Breast epithelium (tissue), 3 donors: ENCODE results near the gene REEP6.

Experiments used
- POLR2AphosphoS5 ChIP-seq, 3 donors: sonication (generic); formaldehyde crosslinking; IDR thresholded peaks; one replicate each; pipeline ENCODE4 v1.6.1; 2017; ENCODE audit warnings: antibody characterized with exemption in 3 of 3
- TF ChIP-seq, protein P1 (sequence below), 3 donors: fragments of 450-650 bp; IDR thresholded peaks; one replicate each; pipeline ENCODE4 v1.5.1; 2016 to 2017; ENCODE audit warnings: antibody characterized with exemption in 3 of 3, mild to moderate bottlenecking in 3 of 3, moderate library complexity in 3 of 3

DNA sequence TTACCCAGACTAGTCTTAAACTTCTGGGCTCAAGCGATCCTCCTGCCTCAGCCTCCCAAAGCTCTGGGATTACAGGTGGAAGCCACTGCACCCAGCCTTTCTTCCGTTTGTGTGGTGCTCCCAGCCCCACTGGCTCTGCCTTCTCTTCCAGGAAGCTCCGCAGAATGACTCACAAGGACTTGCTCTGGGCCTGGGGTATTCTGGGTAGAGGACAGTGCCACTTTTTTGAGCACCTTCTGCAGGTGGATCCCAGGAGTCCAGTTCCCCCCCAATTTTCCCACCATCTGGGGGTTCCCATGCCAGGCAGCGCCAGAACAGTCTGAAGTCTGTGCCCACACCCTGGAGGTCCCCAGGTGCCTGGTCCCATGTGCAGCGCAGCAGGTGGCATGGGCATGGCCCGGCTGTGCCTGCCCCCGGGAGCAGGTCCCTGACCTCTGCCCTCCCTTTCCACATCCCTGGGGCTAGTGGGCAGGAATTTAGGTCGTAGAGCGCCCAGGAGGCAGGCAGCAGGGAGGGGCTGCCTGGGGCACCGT, 1.6 kb downstream of the REEP6 start:
- TF ChIP-seq, protein P1, sequence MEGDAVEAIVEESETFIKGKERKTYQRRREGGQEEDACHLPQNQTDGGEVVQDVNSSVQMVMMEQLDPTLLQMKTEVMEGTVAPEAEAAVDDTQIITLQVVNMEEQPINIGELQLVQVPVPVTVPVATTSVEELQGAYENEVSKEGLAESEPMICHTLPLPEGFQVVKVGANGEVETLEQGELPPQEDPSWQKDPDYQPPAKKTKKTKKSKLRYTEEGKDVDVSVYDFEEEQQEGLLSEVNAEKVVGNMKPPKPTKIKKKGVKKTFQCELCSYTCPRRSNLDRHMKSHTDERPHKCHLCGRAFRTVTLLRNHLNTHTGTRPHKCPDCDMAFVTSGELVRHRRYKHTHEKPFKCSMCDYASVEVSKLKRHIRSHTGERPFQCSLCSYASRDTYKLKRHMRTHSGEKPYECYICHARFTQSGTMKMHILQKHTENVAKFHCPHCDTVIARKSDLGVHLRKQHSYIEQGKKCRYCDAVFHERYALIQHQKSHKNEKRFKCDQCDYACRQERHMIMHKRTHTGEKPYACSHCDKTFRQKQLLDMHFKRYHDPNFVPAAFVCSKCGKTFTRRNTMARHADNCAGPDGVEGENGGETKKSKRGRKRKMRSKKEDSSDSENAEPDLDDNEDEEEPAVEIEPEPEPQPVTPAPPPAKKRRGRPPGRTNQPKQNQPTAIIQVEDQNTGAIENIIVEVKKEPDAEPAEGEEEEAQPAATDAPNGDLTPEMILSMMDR (IDR thresholded peaks at IDR 0.05): no peak
- no peak for TF ChIP-seq POLR2AphosphoS5 (IDR thresholded peaks at IDR 0.05)
